ENCODE data around the gene CAMTA1. TPM values are rescaled to one million over a fixed set of nuclear protein-coding genes. Genes with fewer than 3 reads are reported as not detected.
"Not testable (repeated sequence)": the region's sequence is repeated elsewhere in the genome, so short reads cannot be mapped to it uniquely, and the experiment has no call there.

Gene CAMTA1
- total RNA-seq, 1 donor from 2014 or later = 79.3 TPM

- no peak for DNase-seq (ENCODE audit: low read depth)
These were observed 323.0 kb downstream of the CAMTA1 start for GRCh38 chr1:7108251-7108650.

GRCh38 chr1:7109901-7110300, 324.6 kb downstream of the CAMTA1 start:
- no peak for DNase-seq (ENCODE audit: low read depth)

GRCh38 chr1:7110321-7110720, 325.1 kb downstream of the CAMTA1 start:
- DNase-seq (ENCODE audit: low read depth) = peak; percentile 91

GRCh38 chr1:7111853-7112252, 326.6 kb downstream of the CAMTA1 start:
- no peak for DNase-seq (ENCODE audit: low read depth)

GRCh38 chr1:7113136-7113535, 327.9 kb downstream of the CAMTA1 start:
- no peak for DNase-seq (ENCODE audit: low read depth)

- no peak for DNase-seq (ENCODE audit: low read depth)
These were observed 328.6 kb downstream of the CAMTA1 start for GRCh38 chr1:7113822-7114221.

GRCh38 chr1:7116001-7116400, 330.7 kb downstream of the CAMTA1 start:
- peak; percentile 73 for DNase-seq (ENCODE audit: low read depth)

- peak; percentile 97 for DNase-seq (ENCODE audit: low read depth)
These were observed 332.4 kb downstream of the CAMTA1 start for GRCh38 chr1:7117399-7118281.

GRCh38 chr1:7119156-7119555, 333.9 kb downstream of the CAMTA1 start:
- DNase-seq (ENCODE audit: low read depth) = no peak

GRCh38 chr1:7120863-7121621, 335.8 kb downstream of the CAMTA1 start:
- peak; percentile 71 for DNase-seq (ENCODE audit: low read depth)

GRCh38 chr1:7121622-7121988, 336.4 kb downstream of the CAMTA1 start:
- peak; percentile 53 for DNase-seq (ENCODE audit: low read depth)

- DNase-seq (ENCODE audit: low read depth) = peak; percentile 66
These were observed 342.2 kb downstream of the CAMTA1 start for GRCh38 chr1:7127322-7128075.

GRCh38 chr1:7128293-7128692, 343.0 kb downstream of the CAMTA1 start:
- no peak for DNase-seq (ENCODE audit: low read depth)

GRCh38 chr1:7130127-7130526, 344.9 kb downstream of the CAMTA1 start:
- DNase-seq (ENCODE audit: low read depth) = no peak

- DNase-seq (ENCODE audit: low read depth) = no peak
These were observed 350.2 kb downstream of the CAMTA1 start for GRCh38 chr1:7135493-7135892.

- DNase-seq (ENCODE audit: low read depth) = no peak
These were observed 351.1 kb downstream of the CAMTA1 start for GRCh38 chr1:7136166-7136953.

- DNase-seq (ENCODE audit: low read depth) = no peak
These were observed 355.0 kb downstream of the CAMTA1 start for GRCh38 chr1:7140251-7140650.

GRCh38 chr1:7145947-7146346, 360.7 kb downstream of the CAMTA1 start:
- no peak for DNase-seq (ENCODE audit: low read depth)

- DNase-seq (ENCODE audit: low read depth) = no peak
These were observed 361.5 kb downstream of the CAMTA1 start for GRCh38 chr1:7146710-7147109.

- DNase-seq (ENCODE audit: low read depth) = not testable (repeated sequence)
These were observed 362.5 kb downstream of the CAMTA1 start for GRCh38 chr1:7147581-7148282.
